SK-N-SH treated with all-trans-retinoic acid at 6 μM for 48 hours (cell line): ENCODE data around the gene PIGW.
"Not testable (repeated sequence)": the region's sequence is repeated elsewhere in the genome, so short reads cannot be mapped to it uniquely, and the experiment has no call there.

ENCODE experiments used
- ATAC-seq: fragments of 200-7000 bp; cut with Tn5 transposase; 3 replicates; pipeline ENCODE4 v1.9.1; 2020; ENCODE audit warnings: mild to moderate bottlenecking, moderate library complexity
- ARNTL ChIP-seq: fragments of 450-650 bp; formaldehyde crosslinking; IDR thresholded peaks from 2 replicates; pipeline ENCODE4 v1.5.0; 2020; ENCODE audit warnings: low read depth, mild to moderate bottlenecking, moderate library complexity, borderline replicate concordance
- BACH2 ChIP-seq: fragments of 250-450 bp; sonication (Bioruptor Pico); IDR thresholded peaks from 2 replicates; pipeline ENCODE4 v1.9.0; 2021; ENCODE audit warnings: mild to moderate bottlenecking, borderline replicate concordance
- CSDC2 ChIP-seq: fragments of 250-450 bp; sonication (Bioruptor Pico); IDR thresholded peaks from 2 replicates; pipeline ENCODE4 v1.5.0; 2020; ENCODE audit warnings: mild to moderate bottlenecking, moderate library complexity
- ESRRG ChIP-seq: fragments of 250-450 bp; sonication (Bioruptor Pico); IDR thresholded peaks from 2 replicates; pipeline ENCODE4 v1.6.1; 2021; ENCODE audit warnings: mild to moderate bottlenecking
- GLIS3 ChIP-seq: fragments of 250-450 bp; sonication (Bioruptor Pico); IDR thresholded peaks from 2 replicates; pipeline ENCODE4 v1.5.0; 2020; ENCODE audit warnings: mild to moderate bottlenecking, moderate library complexity
- ISL1 ChIP-seq: fragments of 250-450 bp; sonication (Bioruptor Pico); IDR thresholded peaks from 2 replicates; pipeline ENCODE4 v2.1.2; 2022; ENCODE audit warnings: mild to moderate bottlenecking, moderate library complexity
- OSR1 ChIP-seq: fragments of 250-450 bp; sonication (Bioruptor Pico); IDR thresholded peaks from 2 replicates; pipeline ENCODE4 v1.8.0; 2022; ENCODE audit warnings: moderate library complexity, mild to moderate bottlenecking, inconsistent platforms
- PPARA ChIP-seq: fragments of 250-450 bp; sonication (Bioruptor Pico); IDR thresholded peaks from 2 replicates; pipeline ENCODE4 v1.5.0; 2020; ENCODE audit warnings: mild to moderate bottlenecking, borderline replicate concordance
- RARB ChIP-seq: fragments of 250-450 bp; sonication (Bioruptor Pico); IDR thresholded peaks from 2 replicates; pipeline ENCODE4 v1.8.0; 2021; ENCODE audit warnings: mild to moderate bottlenecking, moderate library complexity
- SNAI2 ChIP-seq: fragments of 250-450 bp; sonication (Bioruptor Pico); IDR thresholded peaks from 2 replicates; pipeline ENCODE4 v1.5.0; 2020; ENCODE audit warnings: mild to moderate bottlenecking, moderate library complexity
- TCF4 ChIP-seq: fragments of 250-450 bp; sonication (Bioruptor Pico); IDR thresholded peaks from 2 replicates; pipeline ENCODE4 v1.8.0; 2021; ENCODE audit warnings: mild to moderate bottlenecking, moderate library complexity, borderline replicate concordance
- TOX ChIP-seq: fragments of 250-450 bp; sonication (Bioruptor Pico); IDR thresholded peaks from 2 replicates; pipeline ENCODE4 v1.8.0; 2021; ENCODE audit warnings: mild to moderate bottlenecking, moderate library complexity, borderline replicate concordance
- ZC3H10 ChIP-seq: fragments of 250-450 bp; sonication (Bioruptor Pico); IDR thresholded peaks from 2 replicates; pipeline ENCODE4 v1.5.1; 2021; ENCODE audit warnings: mild to moderate bottlenecking, moderate library complexity
- ZFP3 ChIP-seq: fragments of 250-450 bp; sonication (Bioruptor Pico); IDR thresholded peaks from 2 replicates; pipeline ENCODE4 v1.5.0; 2020; ENCODE audit warnings: mild to moderate bottlenecking, moderate library complexity
- ZFP30 ChIP-seq: fragments of 450-650 bp; formaldehyde crosslinking; IDR thresholded peaks from 2 replicates; pipeline ENCODE4 v1.5.0; 2022; ENCODE audit warnings: mild to moderate bottlenecking, moderate library complexity
- ZNF70 ChIP-seq: fragments of 450-650 bp; formaldehyde crosslinking; IDR thresholded peaks from 2 replicates; pipeline ENCODE4 v1.5.0; 2020; ENCODE audit warnings: mild to moderate bottlenecking, moderate library complexity
- ZNF8 ChIP-seq: fragments of 450-650 bp; formaldehyde crosslinking; IDR thresholded peaks from 2 replicates; pipeline ENCODE4 v1.5.0; 2020; ENCODE audit warnings: mild to moderate bottlenecking, moderate library complexity
- TF ChIP-seq, protein P1 (sequence below): fragments of 250-450 bp; sonication (Bioruptor Pico); IDR thresholded peaks from 2 replicates; pipeline ENCODE4 v1.5.1; 2021; ENCODE audit warnings: mild to moderate bottlenecking, moderate library complexity
- TF ChIP-seq, protein P2 (sequence below): fragments of 250-450 bp; sonication (Bioruptor Pico); IDR thresholded peaks from 2 replicates; pipeline ENCODE4 v1.8.0; 2020; ENCODE audit warnings: mild to moderate bottlenecking, moderate library complexity, borderline replicate concordance
- TF ChIP-seq, protein P3 (sequence below): fragments of 250-450 bp; sonication (Bioruptor Pico); IDR thresholded peaks from 2 replicates; pipeline ENCODE4 v1.5.0; 2020; ENCODE audit warnings: mild to moderate bottlenecking, moderate library complexity
- TF ChIP-seq, protein P4 (sequence below): fragments of 250-450 bp; sonication (Bioruptor Pico); IDR thresholded peaks from 2 replicates; pipeline ENCODE4 v1.8.0; 2021; ENCODE audit warnings: low read depth, mild to moderate bottlenecking, moderate library complexity, borderline replicate concordance
- TF ChIP-seq, protein P5 (sequence below): fragments of 250-450 bp; sonication (Bioruptor Pico); IDR thresholded peaks from 2 replicates; pipeline ENCODE4 v1.5.1; 2020; ENCODE audit warnings: low read depth, mild to moderate bottlenecking, moderate library complexity

Gene PIGW

DNA sequence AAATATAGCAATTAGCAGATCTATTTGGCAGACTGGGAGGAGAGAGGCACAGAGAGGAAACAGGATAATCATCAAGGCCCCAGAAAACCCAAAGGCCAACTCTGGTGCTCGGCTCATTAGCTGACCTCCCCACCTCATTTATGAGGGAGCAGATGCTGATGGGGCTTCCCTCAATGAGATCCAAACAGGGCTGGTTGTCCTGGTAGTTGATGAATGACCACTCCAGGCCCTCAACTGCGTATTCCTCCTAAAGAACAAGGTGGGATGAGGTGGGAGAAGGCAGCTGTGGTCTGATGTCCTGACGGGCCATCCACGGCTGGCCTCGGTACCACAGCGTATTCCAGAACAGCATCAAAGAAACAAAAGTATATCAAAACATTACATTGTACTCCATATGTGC is 27.5 kb upstream of the PIGW start:
- no peak for TF ChIP-seq SNAI2
- TF ChIP-seq ZNF8, result no peak
- TF ChIP-seq, protein P1, sequence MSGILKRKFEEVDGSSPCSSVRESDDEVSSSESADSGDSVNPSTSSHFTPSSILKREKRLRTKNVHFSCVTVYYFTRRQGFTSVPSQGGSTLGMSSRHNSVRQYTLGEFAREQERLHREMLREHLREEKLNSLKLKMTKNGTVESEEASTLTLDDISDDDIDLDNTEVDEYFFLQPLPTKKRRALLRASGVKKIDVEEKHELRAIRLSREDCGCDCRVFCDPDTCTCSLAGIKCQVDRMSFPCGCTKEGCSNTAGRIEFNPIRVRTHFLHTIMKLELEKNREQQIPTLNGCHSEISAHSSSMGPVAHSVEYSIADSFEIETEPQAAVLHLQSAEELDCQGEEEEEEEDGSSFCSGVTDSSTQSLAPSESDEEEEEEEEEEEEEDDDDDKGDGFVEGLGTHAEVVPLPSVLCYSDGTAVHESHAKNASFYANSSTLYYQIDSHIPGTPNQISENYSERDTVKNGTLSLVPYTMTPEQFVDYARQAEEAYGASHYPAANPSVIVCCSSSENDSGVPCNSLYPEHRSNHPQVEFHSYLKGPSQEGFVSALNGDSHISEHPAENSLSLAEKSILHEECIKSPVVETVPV (CRISPR knock-in tag), result no peak
- TF ChIP-seq PPARA (CRISPR knock-in tag), result no peak
- no peak for ATAC-seq

DNA sequence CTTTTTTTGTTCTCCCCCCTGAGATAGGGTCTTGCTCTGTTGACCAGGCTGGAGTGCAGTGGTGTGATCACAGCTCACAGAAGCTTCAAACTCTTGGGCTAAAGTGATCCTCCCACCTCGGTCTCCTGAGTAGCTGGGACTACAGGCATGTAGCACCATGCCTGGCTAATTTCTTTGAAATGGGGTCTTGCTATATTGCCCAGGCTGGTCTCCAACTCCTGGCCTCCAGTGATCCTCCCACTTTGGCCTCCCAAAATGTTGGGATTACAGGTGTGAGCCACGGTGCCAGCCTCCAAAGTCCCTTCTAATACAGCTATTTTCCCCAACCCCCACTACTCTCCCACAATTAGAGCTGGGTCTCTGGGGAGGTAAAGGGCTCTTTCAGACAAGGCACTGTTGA is 26.3 kb upstream of the PIGW start:
- not testable (repeated sequence) for ATAC-seq

DNA sequence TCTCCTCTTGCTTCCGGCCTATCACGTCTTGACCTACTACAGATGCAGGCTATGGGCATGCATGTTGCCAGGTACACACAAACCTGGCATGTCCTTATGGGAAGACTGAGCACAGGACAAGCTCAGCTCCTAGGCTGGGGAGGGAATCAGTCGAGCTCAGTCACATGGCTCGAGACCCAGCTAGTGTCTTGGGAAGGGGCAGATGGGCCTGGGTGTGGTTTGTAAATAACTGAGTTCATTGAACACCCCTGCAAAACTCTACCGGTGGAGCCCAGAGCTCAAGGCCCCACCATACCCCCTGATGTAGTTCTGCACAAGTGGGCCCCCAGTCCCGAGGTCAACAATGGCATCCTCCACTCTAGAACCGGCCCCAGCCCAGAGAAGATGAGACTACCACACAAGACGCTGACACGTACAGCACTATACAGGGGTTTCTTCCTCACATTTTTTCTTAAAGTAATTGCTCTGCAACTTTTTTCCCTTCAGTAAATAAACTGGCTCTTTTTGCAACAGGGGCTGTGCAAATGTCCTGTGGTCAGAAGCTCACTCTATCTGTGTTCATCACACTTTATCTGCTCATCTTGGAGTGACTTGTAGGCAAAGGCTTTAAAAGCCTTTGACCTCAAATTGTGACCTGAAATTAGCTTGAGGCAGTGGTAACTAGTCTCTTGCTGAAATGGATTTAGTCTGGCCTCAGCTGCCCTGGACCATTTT is 25.4 kb upstream of the PIGW start:
- no peak for ATAC-seq
- no peak for TF ChIP-seq CSDC2 (CRISPR knock-in tag)
- TF ChIP-seq TOX, result no peak
- no peak for TF ChIP-seq RARB (CRISPR knock-in tag)
- TF ChIP-seq, protein P2, sequence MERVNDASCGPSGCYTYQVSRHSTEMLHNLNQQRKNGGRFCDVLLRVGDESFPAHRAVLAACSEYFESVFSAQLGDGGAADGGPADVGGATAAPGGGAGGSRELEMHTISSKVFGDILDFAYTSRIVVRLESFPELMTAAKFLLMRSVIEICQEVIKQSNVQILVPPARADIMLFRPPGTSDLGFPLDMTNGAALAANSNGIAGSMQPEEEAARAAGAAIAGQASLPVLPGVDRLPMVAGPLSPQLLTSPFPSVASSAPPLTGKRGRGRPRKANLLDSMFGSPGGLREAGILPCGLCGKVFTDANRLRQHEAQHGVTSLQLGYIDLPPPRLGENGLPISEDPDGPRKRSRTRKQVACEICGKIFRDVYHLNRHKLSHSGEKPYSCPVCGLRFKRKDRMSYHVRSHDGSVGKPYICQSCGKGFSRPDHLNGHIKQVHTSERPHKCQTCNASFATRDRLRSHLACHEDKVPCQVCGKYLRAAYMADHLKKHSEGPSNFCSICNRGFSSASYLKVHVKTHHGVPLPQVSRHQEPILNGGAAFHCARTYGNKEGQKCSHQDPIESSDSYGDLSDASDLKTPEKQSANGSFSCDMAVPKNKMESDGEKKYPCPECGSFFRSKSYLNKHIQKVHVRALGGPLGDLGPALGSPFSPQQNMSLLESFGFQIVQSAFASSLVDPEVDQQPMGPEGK (CRISPR knock-in tag), result no peak
- TF ChIP-seq, protein P3, sequence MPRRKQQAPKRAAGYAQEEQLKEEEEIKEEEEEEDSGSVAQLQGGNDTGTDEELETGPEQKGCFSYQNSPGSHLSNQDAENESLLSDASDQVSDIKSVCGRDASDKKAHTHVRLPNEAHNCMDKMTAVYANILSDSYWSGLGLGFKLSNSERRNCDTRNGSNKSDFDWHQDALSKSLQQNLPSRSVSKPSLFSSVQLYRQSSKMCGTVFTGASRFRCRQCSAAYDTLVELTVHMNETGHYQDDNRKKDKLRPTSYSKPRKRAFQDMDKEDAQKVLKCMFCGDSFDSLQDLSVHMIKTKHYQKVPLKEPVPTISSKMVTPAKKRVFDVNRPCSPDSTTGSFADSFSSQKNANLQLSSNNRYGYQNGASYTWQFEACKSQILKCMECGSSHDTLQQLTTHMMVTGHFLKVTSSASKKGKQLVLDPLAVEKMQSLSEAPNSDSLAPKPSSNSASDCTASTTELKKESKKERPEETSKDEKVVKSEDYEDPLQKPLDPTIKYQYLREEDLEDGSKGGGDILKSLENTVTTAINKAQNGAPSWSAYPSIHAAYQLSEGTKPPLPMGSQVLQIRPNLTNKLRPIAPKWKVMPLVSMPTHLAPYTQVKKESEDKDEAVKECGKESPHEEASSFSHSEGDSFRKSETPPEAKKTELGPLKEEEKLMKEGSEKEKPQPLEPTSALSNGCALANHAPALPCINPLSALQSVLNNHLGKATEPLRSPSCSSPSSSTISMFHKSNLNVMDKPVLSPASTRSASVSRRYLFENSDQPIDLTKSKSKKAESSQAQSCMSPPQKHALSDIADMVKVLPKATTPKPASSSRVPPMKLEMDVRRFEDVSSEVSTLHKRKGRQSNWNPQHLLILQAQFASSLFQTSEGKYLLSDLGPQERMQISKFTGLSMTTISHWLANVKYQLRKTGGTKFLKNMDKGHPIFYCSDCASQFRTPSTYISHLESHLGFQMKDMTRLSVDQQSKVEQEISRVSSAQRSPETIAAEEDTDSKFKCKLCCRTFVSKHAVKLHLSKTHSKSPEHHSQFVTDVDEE (CRISPR knock-in tag), result no peak
- TF ChIP-seq OSR1 (CRISPR knock-in tag), result no peak
- TF ChIP-seq ZC3H10, result no peak
- TF ChIP-seq, protein P4, sequence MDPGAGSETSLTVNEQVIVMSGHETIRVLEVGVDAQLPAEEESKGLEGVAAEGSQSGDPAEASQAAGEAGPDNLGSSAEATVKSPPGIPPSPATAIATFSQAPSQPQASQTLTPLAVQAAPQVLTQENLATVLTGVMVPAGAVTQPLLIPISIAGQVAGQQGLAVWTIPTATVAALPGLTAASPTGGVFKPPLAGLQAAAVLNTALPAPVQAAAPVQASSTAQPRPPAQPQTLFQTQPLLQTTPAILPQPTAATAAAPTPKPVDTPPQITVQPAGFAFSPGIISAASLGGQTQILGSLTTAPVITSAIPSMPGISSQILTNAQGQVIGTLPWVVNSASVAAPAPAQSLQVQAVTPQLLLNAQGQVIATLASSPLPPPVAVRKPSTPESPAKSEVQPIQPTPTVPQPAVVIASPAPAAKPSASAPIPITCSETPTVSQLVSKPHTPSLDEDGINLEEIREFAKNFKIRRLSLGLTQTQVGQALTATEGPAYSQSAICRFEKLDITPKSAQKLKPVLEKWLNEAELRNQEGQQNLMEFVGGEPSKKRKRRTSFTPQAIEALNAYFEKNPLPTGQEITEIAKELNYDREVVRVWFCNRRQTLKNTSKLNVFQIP, result no peak
- TF ChIP-seq BACH2 (CRISPR knock-in tag), result no peak

DNA sequence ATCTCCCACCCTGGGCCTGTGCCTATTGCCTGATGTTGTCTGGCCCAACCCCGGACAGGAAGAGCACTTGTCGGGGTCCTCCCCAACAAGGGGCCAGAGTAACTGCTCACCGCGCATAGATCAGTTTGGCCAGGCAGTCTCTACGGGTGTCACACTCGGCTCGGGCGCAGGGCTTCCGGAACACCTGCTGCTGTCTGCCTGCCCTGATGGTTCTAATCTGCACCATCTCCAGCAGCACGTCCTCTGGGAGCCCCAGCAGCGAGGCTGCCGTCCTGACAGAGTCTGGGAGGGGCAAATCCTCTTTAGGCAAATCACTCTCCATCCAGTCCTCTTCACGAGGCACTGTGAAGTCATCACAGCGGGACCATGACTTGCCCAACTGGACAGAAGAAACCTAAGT is 24.2 kb upstream of the PIGW start:
- TF ChIP-seq RARB (CRISPR knock-in tag) (no peak), ESRRG (CRISPR knock-in tag) (no peak), ARNTL (CRISPR knock-in tag) (no peak), ISL1 (CRISPR knock-in tag) (no peak), ZFP3 (CRISPR knock-in tag) (no peak), PPARA (CRISPR knock-in tag) (no peak), ZFP30 (CRISPR knock-in tag) (no peak), GLIS3 (CRISPR knock-in tag) (no peak), ZC3H10 (no peak), ZNF70 (CRISPR knock-in tag) (no peak), TCF4 (CRISPR knock-in tag) (no peak), TOX (no peak)
- TF ChIP-seq, protein P4, result no peak
- TF ChIP-seq, protein P2 (CRISPR knock-in tag), result no peak
- TF ChIP-seq, protein P1 (CRISPR knock-in tag), result no peak
- TF ChIP-seq, protein P5, sequence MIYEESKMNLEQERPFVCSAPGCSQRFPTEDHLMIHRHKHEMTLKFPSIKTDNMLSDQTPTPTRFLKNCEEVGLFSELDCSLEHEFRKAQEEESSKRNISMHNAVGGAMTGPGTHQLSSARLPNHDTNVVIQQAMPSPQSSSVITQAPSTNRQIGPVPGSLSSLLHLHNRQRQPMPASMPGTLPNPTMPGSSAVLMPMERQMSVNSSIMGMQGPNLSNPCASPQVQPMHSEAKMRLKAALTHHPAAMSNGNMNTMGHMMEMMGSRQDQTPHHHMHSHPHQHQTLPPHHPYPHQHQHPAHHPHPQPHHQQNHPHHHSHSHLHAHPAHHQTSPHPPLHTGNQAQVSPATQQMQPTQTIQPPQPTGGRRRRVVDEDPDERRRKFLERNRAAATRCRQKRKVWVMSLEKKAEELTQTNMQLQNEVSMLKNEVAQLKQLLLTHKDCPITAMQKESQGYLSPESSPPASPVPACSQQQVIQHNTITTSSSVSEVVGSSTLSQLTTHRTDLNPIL (CRISPR knock-in tag), result no peak
- ATAC-seq, result no peak
